Measurements from ENCODE around the gene LMOD3.

- TF ChIP-seq POLR2AphosphoS5 (IDR thresholded peaks at IDR 0.05; ENCODE audit: borderline replicate concordance, low read depth, low read length) = no peak
- TF ChIP-seq EZH2 (IDR thresholded peaks at IDR 0.05) = no peak
These were observed 24.8 kb downstream of the LMOD3 start for GRCh38 chr3:69097407-69098086.

Measured in SK-N-MC (cell line).